ENCODE results near the gene DCDC2C.
"Not testable (repeated sequence)": the region's sequence is repeated elsewhere in the genome, so short reads cannot be mapped to it uniquely, and the experiment has no call there.

DCDC2C gene, protein sequence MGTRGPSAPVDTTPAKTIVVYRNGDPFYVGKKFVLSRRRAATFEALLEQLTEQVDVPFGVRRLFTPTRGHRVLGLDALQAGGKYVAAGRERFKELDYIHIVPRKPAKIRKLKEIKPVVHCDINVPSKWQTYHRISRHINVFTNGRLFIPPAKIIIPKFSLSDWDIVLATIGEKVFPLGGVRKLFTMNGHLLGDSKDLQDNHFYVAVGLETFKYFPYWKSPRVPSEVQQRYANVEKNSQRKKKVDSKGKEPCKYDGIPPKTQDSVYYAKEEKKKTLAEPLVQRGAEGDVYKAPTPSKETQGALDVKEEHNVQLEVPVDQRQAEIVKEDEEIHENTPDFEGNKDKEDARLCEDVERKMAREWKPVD

DNA sequence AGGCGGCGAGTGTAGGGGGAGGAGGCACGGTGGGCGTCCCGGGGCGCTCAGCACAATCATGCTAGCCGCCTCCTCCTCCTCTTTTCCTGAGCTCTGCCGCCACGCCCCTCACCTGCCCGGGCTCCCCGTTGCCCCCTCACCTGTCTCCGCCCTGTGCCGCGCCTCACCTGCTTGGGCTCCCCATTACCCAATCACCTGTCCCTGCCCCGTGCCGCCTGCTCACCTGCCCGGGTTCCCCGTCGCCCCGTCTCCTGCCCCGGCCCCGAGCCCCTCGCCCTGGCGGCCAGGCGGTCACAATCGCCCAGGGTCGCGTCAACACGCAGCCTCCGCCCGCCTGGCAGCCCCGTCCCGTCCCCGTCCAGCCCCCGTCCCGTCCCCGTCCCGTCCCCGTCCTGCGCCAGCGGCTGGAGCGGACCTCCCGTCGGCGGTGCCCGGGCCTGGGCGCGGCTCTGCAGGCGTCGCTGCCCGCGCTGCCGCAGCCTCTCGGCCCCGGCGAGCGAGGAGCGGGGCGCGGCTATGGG is at the start of gene DCDC2C:
DCDC2C (plus strand) TSS at position 340 of the 521 bp plus-strand sequence; CDS start at position 517, 177 bp downstream.
- H3K4me1 Mint-ChIP-seq (ENCODE audit: low read depth): peaks cover 2% of the 10 kb centered on the region
- peaks cover 4% of the 10 kb centered on the region for H3K9me3 Mint-ChIP-seq
- H3K4me3 Mint-ChIP-seq: no peak within 1 kb of the TSS
- H3K36me3 Mint-ChIP-seq (ENCODE audit: low read depth): peaks cover 2% of the 10 kb centered on the region
- no peak within 1 kb of the TSS for H3K27ac Mint-ChIP-seq
- peaks cover 10% of the 10 kb centered on the region for H3K27me3 Mint-ChIP-seq (ENCODE audit: low read depth)

DNA sequence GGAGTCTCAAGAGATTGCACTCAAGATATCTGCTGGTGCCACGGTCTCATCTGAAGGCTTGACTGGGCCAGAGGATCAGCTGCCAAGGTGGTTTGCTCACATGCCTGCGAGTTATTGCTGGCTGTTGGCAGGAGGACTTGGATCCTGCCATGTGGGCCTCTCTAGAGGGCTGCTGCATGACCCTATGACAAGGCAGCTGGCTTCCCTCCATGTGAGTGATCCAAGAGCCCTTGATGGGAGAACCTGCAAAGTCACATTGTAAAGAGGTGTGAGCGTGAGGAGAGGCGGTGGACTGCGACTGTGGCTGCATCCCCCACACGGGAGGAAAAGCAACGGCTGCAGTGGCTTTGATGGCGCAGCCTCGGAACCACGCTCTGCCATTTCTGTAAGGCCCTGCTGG is 49.4 kb upstream of the DCDC2C start:
- H3K36me3 Mint-ChIP-seq (ENCODE audit: low read depth): no peaks in the 10 kb centered on the region
- H3K27ac Mint-ChIP-seq: no peak overlapping the region
- no peak overlapping the region for H3K4me3 Mint-ChIP-seq
- peaks cover 4% of the 10 kb centered on the region for H3K27me3 Mint-ChIP-seq (ENCODE audit: low read depth)
- H3K9me3 Mint-ChIP-seq: no peaks in the 10 kb centered on the region
- H3K4me1 Mint-ChIP-seq (ENCODE audit: low read depth): peaks cover 10% of the 10 kb centered on the region

DNA sequence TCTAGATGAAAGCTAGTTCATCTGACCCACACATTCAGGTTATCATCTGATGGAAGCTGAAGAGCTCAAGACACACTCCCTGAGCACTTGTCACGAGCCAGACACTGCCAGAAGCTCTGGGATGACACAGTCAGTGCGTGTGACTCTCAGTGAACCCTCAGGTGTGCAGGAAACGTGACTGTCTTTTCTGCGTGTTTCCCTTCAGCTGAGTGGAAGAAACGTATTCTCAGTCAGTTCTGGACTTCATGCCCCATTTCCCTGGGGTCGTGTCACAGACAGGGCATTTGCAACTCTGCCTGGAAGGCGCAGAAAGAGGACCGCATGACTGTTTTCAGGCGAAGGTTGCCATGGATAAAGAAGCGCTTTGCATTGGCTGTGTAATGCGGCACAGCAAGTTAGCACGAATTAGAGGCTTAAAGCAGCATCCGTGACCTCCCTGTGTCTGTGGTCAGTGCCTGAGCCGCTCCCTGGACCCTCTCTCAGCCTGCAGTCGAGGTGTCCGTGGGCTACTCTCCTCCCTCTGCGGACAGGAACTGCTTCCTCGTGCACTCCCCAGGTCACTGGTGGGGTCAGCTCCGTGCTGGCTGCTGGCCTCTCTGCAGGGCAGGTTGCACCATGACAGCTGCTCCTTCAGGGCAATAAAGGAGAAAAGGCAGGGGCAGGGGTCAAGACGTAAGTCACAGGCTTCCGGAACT is 48.7 kb upstream of the DCDC2C start:
- Mint-ChIP-seq H3K4me1 (ENCODE audit: low read depth) (peaks cover 10% of the 10 kb centered on the region), H3K9me3 (no peaks in the 10 kb centered on the region), H3K27ac (no peak overlapping the region), H3K4me3 (no peak overlapping the region), H3K36me3 (ENCODE audit: low read depth) (no peaks in the 10 kb centered on the region), H3K27me3 (ENCODE audit: low read depth) (peaks cover 4% of the 10 kb centered on the region)

DNA sequence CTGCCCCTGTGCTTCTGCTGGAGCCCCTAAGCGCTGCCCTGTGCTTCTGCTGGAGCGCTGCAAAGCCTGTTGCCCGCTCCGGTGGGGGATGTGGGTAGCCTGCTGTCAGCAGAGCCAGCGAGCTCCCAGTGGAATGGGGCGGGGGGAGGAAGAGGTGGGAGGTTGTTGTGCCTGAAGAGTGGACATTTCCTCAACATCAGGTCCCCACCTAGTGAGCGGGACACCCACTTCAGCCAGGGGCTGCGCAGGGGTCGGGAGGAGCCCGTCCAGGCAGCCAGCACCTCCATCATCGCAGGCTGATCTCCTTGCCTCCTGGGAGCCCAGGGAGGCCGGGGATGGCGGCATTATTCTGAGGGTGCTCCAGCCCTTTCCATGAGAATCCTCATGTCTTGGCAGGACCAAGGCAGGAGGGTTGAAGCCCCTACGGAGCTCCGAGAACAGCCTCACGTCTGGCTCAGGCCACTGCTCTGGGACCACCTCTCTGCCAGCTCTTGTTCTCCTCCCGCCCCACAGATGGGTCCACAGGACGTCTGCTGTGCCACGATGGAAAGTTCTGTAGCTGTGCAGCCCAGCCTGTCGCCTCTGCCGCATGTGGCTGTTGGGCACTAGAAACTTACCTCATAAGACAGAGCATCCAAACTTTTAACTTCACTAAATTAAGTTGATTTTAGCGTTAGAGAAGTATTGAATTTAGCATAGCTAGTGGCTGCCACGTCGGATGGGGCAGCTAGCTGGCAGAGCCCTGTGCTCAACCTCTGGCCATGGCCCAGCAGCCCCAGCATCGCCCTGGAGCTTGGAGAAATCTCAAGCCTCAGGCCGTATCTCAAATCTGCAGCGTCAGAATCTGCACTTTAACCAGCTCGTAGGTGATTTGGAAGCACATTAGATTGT is 47.3 kb upstream of the DCDC2C start:
- Mint-ChIP-seq H3K36me3 (ENCODE audit: low read depth) (no peaks in the 10 kb centered on the region), H3K9me3 (no peaks in the 10 kb centered on the region), H3K27ac (no peak overlapping the region), H3K4me3 (no peak overlapping the region), H3K27me3 (ENCODE audit: low read depth) (no peaks in the 10 kb centered on the region), H3K4me1 (ENCODE audit: low read depth) (peaks cover 6% of the 10 kb centered on the region)

DNA sequence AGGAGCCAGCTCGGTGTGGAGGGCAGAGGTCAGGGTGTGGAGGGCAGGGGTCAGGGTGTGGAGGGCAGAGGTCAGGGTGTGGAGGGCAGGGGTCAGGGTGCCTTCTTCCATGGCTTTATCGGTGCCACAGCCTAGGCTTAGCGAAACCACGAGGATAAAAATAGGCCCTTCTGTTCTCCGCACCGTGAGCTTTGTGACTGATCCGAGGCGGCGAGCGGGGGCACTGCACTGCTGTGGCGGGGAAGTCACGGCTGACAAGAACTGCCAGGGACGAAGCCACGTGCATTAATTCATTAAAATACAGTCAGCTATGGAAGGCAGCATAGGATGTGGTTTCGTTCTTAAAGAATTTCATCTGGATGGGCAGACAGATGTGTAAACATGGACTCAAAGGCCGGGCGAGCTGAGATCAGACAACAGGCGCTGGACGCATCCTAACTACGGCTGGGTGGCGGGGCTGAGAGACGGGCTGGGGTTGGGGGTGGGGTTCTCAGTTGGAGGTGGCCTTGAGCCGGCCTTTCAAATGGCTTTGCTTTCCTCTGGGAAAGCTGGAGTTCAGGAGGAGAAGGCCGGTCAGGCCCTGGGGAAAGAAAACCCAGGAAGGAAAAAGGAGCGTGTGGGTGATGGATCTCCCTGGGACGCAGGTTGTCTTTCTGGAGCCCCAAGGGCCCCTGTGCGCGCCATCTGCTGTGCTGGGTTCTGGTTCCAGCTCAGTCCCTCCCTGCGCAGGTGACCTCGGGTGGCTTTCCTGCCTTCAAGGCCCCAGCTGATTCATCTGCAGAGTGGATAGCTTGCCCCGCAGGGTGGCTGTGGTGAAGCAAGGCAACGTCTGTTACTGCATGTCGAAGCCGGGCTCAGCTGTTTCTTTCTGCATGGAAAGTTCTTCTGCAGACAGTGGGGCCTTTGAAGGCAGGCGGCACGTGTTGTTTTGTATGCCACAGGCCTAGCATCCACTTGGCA is 46.3 kb upstream of the DCDC2C start:
- Mint-ChIP-seq H3K4me3 (no peak overlapping the region), H3K4me1 (ENCODE audit: low read depth) (no peaks in the 10 kb centered on the region), H3K9me3 (no peaks in the 10 kb centered on the region), H3K27me3 (ENCODE audit: low read depth) (no peaks in the 10 kb centered on the region), H3K36me3 (ENCODE audit: low read depth) (no peaks in the 10 kb centered on the region), H3K27ac (no peak overlapping the region)

DNA sequence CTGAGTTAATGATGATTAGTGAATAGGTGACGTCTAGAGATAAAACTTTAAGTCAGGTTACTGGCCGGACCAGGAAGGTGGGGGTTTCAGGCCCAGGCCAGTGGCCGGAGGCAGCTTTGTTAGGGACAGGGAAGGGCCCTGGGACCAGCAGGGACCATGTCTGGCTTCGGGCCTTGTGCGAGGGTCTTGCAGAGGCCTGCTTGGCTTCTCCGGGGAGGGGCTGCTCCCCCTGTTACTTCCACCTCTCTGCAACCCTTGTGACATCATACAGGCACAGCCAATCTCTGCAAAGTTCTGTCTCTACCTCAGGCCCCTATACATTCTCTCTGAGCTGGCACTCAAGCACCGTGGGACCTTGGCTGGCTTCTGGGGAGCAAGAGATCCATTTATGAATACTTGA is 45.5 kb upstream of the DCDC2C start, which contains the start of gene ALLC:
ALLC (plus strand) TSS at position 320 of the 400 bp plus-strand sequence. CDS start 12,958 bp downstream, outside the sequence.
- H3K4me3 Mint-ChIP-seq: no peak within 1 kb of the TSS
- H3K27me3 Mint-ChIP-seq (ENCODE audit: low read depth): no peaks in the 10 kb centered on the region
- H3K36me3 Mint-ChIP-seq (ENCODE audit: low read depth): no peaks in the 10 kb centered on the region
- no peak within 1 kb of the TSS for H3K27ac Mint-ChIP-seq
- H3K9me3 Mint-ChIP-seq: no peaks in the 10 kb centered on the region
- no peaks in the 10 kb centered on the region for H3K4me1 Mint-ChIP-seq (ENCODE audit: low read depth)

DNA sequence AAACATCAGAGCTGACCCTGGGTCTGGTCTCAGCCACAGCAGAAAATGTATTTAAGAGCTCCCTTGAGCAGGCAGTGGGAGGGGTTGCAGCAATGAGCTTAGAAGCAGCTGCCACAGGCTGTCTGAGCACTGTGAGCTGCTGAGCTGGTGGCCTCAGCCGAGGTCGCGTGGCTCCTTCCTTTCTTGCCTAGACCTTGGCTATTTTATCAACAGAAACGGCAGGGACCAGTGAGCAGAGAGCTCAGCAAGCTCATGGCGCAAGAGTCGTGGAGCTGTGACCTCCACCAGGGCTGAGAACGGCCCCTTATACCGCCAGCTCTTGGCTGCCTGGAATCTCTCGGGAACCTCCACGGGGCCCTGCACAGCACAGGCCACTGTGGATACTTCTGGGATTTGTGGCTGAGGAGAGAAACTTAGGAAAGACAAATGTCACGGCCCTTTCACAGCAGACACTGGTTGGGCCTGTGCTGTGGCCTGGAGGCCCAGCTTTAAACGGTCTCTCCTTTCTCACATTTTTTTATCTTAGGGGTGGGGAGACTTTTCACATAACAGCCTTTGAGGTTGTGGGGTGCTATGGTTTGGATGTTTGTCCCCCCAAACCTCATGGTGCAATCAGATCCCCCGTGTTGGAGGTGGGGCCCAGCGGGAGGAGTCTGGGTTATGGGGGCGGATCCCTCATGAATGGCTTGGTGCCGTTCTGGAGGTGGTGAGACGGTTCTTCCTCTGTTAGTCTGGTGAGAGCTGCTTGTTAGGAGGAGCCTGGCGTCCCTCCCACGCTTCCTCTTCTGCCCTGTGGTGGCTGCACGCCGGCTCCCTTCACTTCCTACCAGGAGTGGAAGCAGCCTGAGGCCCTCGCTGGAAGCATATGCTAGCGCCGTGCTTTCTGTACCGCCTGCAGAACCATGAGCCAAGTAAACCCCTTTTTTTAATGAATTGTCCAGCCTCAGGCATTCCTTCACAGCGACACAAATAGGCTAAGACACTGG is 43.6 kb upstream of the DCDC2C start:
- Mint-ChIP-seq H3K9me3 (no peaks in the 10 kb centered on the region), H3K4me3 (no peak overlapping the region), H3K27me3 (ENCODE audit: low read depth) (no peaks in the 10 kb centered on the region), H3K27ac (no peak overlapping the region), H3K4me1 (ENCODE audit: low read depth) (no peaks in the 10 kb centered on the region), H3K36me3 (ENCODE audit: low read depth) (no peaks in the 10 kb centered on the region)

DNA sequence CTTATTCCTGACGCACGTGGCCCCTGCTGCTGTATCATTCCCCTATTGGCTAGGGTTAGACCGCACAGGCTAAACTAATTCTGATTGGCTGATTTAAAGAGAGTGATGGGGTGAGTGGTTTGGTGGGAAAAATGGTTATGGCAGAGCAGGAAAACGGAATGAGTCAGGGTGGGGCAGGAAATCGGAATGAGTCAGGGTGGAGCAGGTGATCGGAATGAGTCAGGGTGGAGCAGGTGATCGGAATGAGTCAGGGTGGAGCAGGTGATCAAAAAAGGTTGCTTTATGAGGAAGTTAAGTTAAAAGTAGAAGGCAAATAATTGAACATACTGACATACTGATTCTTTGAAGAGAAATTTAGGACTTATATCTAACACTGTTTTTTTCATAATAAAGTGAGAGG is 42.7 kb upstream of the DCDC2C start:
- H3K36me3 Mint-ChIP-seq (ENCODE audit: low read depth); H3K27ac Mint-ChIP-seq; H3K4me1 Mint-ChIP-seq (ENCODE audit: low read depth); H3K9me3 Mint-ChIP-seq; H3K27me3 Mint-ChIP-seq (ENCODE audit: low read depth); H3K4me3 Mint-ChIP-seq: not testable (repeated sequence)

DNA sequence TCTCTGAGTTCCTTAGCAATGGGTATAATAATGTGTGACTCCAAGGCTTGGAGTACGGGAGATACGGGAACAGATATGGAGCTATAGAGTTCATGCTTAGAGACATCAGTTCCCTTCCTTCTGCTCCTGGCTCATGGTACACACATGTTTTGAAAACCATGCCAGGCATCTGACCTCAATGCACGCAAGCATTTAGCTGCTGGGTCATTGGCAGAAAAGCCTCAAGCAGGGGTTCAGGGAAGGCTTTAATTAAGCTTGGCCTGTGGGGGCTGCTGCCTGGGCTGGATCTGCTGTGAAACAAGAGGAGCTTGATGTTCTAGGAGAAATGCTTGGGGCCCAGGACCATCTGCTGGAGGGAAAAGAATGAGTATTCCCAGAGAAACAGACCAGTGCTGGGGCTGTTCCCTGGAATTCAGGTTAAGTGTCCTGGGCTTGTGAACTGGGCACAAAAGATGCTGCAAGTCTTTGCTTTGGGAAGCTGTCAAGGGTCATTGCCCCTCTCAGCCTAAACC is 42.2 kb upstream of the DCDC2C start:
- no peaks in the 10 kb centered on the region for H3K4me1 Mint-ChIP-seq (ENCODE audit: low read depth)
- H3K36me3 Mint-ChIP-seq (ENCODE audit: low read depth): no peaks in the 10 kb centered on the region
- no peaks in the 10 kb centered on the region for H3K9me3 Mint-ChIP-seq
- H3K4me3 Mint-ChIP-seq: no peak overlapping the region
- H3K27ac Mint-ChIP-seq: no peak overlapping the region
- H3K27me3 Mint-ChIP-seq (ENCODE audit: low read depth): no peaks in the 10 kb centered on the region

DNA sequence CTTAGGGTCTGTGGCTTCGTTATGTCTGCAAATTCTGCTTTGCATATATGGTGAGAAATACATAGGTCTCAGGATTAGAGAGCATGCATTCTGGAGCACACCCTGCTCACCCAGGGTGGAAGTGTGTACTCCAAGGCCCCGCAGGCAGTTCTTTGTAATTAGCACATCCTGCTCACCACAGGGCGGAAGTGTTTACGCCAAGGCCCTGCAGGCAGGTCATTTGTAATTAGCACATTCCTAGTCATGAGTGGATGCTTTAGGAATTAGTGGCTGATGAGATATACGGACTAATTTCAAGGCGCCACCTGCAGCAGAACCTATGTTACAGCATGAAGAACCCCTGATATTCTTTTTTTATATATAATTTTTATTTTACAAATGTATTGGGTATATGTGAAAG is 41.1 kb upstream of the DCDC2C start:
- Mint-ChIP-seq H3K4me3 (no peak overlapping the region), H3K27me3 (ENCODE audit: low read depth) (no peaks in the 10 kb centered on the region), H3K4me1 (ENCODE audit: low read depth) (no peaks in the 10 kb centered on the region), H3K36me3 (ENCODE audit: low read depth) (no peaks in the 10 kb centered on the region), H3K27ac (no peak overlapping the region), H3K9me3 (no peaks in the 10 kb centered on the region)

DNA sequence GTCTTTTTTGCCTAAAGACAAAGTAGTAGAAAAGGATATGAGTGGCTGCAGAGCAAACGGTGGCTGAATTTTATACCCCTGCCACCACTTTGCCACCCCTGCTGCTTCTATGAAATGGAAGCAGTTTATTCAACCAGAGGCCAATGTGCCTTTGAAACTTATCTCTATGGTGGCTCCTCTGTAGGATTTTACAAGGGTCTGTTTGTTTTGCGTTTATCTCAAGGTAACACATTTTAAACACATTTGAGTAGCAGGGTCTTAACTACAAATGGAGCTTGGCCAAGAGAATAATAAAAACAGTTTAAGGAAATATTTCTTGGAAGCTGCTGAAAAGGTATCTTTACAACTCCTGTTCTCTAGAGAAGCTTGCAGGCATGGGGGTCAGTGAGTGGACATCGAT is 39.3 kb upstream of the DCDC2C start:
- H3K27ac Mint-ChIP-seq: no peak overlapping the region
- H3K27me3 Mint-ChIP-seq (ENCODE audit: low read depth): no peaks in the 10 kb centered on the region
- no peaks in the 10 kb centered on the region for H3K9me3 Mint-ChIP-seq
- H3K4me3 Mint-ChIP-seq: no peak overlapping the region
- H3K36me3 Mint-ChIP-seq (ENCODE audit: low read depth): no peaks in the 10 kb centered on the region
- H3K4me1 Mint-ChIP-seq (ENCODE audit: low read depth): no peaks in the 10 kb centered on the region

DNA sequence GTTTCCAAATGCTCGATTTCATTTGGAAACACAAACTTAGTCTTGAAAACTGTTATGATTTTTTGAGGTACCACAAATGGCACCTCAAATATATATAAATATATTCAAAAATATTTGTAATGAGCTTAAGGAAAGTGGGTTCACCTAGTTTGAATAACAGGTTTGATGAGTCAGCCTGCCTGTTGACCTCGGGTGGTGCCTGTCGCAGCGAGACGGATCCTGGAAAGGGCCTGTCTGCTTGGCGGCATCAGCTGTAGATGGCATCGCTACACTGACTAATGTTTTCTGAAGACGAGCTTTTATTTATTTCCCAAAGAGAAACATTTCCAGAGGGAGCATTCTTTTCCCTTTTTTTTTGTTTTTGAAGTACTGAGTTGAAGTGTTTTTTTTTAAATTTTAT is 38.5 kb upstream of the DCDC2C start:
- H3K36me3 Mint-ChIP-seq (ENCODE audit: low read depth): no peaks in the 10 kb centered on the region

More for the DNA sequence above, 38.5 kb upstream of the DCDC2C start:
- Mint-ChIP-seq H3K27me3 (ENCODE audit: low read depth) (no peaks in the 10 kb centered on the region), H3K27ac (no peak overlapping the region), H3K4me1 (ENCODE audit: low read depth) (no peaks in the 10 kb centered on the region), H3K4me3 (no peak overlapping the region), H3K9me3 (no peaks in the 10 kb centered on the region)

Data from T-helper 1 cell treated with Interleukin-12 subunit alpha and Interleukin-12 subunit beta and Interleukin-4 antibody, amounts not matched to agents 30 μg/mL and 1 μg/mL, for 36 hours (primary cell).